GM18526 (cell line): ENCODE data around the gene NUP98.

ENCODE experiments used
- POLR2A ChIP-seq: IDR thresholded peaks from 3 replicates; pipeline ENCODE4 v1.6.1; 2011; ENCODE audit not compliant: insufficient read length; ENCODE audit errors: extremely low read depth

The NUP98 gene

DNA sequence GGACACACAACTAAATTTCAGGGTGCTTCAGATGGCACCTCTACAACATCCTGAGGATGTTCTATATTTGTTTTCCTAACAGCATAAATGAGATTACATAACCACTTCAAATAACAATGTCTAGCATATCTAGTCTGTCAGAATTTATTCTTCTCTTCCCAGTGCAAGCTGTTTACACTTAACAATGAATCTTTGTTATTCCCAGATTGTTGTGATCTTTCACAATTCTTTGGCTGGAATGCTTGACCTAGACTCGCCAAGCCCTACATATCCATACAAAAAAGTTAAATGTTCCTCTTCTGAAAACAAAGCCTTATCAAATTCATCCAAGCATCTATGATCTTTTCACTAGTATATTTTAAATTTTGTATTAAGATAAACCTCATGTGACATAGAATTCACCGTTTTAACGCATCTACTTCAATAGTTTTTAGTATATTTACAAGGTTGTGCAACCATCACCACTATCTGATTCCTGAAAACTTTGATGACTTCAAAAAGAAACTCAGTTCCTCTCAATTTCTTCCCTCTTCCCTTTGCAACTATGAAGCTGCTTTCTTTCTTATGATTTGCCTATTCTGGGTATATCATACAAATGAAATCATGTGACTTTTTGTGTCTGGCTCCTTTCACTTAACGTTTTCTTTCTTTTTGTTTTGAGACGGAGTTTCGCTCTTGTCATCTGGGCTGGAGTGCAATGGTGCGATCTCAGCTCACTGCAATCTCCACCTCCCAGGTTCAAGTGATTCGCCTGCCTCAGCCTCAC, 64.5 kb downstream of the NUP98 start:
- no peak for TF ChIP-seq POLR2A

DNA sequence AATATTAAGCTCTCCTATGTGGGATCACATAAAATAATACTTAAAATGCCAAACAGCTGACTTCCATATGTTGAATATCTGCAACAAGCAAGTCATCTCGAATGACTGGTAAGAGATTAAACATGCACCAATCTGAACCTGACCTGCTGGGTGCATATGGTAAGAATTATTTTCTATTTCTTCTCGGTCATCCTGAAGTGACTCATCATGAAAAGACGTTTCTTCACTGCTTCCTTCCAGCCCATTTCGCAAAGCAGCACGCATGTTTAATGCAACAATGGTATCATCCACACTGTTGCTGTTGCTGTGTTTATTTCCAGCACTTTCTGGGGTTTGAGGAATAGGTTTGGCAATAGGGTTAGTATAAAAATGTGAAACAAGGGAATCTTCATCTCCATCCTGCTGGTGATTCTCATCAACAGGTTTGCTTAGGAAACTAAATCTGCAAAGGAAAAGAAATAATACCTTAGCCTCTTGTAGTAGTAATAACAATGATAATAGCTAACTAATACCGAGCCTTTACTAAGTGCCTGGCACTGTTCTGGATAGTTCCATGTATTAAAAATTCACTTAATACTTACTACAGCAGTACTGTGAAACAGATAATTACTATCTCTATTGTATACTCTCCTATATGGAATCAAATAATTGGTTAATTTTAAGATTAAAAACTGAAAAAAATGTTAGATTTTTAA, 74.2 kb downstream of the NUP98 start:
- TF ChIP-seq POLR2A, result no peak

- no peak for TF ChIP-seq POLR2A
Observed at GRCh38 chr11:3722100-3722499, 75.3 kb downstream of the NUP98 start.

DNA sequence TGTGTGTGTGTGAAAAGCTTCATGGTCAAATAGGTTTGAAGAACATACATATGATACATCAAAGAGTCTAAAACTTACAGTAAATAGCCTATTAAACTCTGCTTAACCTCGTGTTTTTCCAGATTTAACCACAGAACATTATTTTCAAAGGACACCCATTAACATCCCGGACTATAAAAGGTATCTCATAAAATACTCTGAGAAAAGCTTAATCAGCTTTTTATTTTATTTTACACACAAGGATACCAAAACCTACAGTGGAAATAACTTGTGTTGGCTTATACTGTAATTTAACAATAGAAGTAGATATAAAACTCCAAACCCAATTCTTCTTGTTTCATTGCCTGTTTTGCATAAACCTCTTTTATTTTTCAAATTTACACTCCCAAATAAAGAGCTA, 76.4 kb downstream of the NUP98 start:
- no peak for TF ChIP-seq POLR2A

GRCh38 chr11:3712274-3712673, 85.1 kb downstream of the NUP98 start:
- TF ChIP-seq POLR2A, result no peak

- TF ChIP-seq POLR2A, result no peak
Observed at GRCh38 chr11:3710485-3711259, 86.7 kb downstream of the NUP98 start.

- TF ChIP-seq POLR2A, result no peak
Observed at GRCh38 chr11:3709977-3710376, 87.4 kb downstream of the NUP98 start.

DNA sequence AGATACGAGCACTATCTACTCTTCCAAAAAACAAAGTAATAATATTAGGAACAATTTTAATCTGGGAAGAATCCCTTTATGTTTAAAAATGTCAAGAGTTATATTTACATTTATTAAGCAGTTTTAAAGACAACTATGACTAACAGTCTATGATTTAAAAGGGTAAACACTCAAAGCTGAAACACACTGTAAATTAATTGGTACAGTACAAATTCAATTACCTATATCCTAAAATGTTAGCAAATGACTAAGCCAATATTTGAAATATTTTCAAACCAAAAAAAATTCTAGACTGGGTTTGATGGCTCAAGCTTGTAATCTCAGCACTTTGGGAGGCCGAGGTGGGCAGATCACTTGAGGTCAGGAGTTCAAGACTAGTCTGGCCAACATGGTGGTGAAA, 90.2 kb downstream of the NUP98 start:
- TF ChIP-seq POLR2A, result no peak

DNA sequence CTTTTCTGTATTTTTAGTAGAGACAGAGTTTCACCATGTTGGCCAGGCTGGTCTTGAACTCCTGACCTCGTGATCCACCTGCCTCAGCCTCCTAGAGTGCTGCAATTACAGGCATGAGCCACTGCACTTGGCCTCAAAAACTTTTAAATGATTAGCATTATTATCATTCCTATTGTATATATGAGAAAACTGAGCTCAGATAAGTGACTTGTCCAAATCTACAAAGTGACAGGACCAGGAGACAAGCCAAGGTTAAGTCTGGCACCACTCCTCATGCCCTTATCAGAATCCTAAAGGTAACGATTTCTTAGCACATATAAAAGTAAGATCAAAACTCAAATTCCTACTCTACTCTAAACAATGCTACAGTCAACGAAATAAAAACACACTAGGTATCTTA, 94.0 kb downstream of the NUP98 start:
- TF ChIP-seq POLR2A, result no peak

GRCh38 chr11:3700910-3701309, 96.4 kb downstream of the NUP98 start:
- TF ChIP-seq POLR2A, result no peak

GRCh38 chr11:3700410-3700809, 96.9 kb downstream of the NUP98 start:
- TF ChIP-seq POLR2A, result no peak

GRCh38 chr11:3686751-3687150, 110.6 kb downstream of the NUP98 start:
- TF ChIP-seq POLR2A, result no peak

GRCh38 chr11:3685923-3686322, 111.4 kb downstream of the NUP98 start:
- TF ChIP-seq POLR2A, result no peak

DNA sequence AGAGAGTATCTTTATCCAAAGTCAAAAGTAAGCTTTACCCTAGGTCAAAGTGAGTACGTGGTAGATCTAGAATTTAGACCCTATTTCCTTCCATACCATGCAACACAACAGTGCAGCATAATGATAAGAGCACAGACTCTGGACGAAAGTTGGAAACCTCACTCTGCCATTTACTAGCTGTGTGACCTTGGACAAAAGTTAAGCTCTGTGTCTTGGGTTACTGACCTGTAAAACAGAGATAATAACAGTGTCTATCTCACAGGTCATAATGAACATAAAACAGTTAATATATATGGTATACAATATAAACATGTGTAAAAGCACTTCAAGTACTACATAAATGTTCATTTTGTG, 112.6 kb downstream of the NUP98 start:
- no peak for TF ChIP-seq POLR2A

DNA sequence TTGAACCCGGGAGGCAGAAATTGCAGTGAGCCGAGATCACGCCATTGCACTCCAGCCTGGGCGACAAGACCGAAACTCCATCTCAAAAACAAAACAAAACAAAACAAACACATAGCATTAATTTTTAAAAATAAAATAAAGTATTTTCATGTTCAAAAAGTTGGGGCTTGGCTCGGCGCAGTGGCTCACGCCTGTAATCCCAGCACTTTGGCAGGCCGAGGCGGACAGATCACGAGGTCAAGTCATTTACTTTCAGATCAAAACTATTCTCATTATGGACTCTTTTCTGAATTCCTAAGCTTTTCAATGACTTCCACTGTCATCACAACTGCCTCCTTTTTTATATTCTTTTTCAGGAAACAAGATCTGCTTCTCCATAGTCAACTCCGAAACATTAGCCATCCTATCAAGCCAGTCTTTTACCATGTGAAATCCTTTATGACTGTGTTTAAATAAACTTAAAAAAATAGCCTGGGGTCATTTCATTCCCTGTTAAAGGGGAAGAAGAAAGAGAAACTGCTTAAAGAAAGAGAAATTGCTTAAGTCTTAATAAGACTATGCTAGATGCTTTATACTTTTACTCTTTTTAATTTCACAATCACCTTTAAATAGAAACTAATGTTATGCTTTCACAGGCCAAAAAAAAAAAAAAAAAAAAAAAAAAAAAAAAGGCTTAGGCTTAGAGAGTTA, 113.1 kb downstream of the NUP98 start:
- TF ChIP-seq POLR2A, result no peak
